Left lung (tissue), 10 donors: ENCODE data around the gene R3HDM2. TPM values are rescaled to one million over a fixed set of nuclear protein-coding genes. Genes with fewer than 3 reads are reported as not detected.

Source experiments
- ATAC-seq: fragments of 200-7000 bp; cut with Tn5 transposase; one replicate; pipeline ENCODE4 v1.9.1; 2020; ENCODE audit warnings: moderate library complexity
- DNase-seq, 4 donors: peaks; one replicate each; pipeline ENCODE4 v3.0.0-alpha.2; 2013 to 2020
- H3K27ac ChIP-seq, 2 donors: fragments of 200-600 bp; sonication (generic) in 1 of 2; one replicate each; pipeline versions ENCODE4 v1.5.0 to v1.8.0; 2020 to 2021
- H3K27me3 ChIP-seq, 2 donors: fragments of 200-600 bp; sonication (generic) in 1 of 2; one replicate each; pipeline versions ENCODE4 v1.5.0 to v1.8.0; 2020 to 2021
- H3K36me3 ChIP-seq, 2 donors: fragments of 200-600 bp; sonication (generic) in 1 of 2; one replicate each; pipeline versions ENCODE4 v1.5.0 to v1.8.0; 2020 to 2021
- H3K4me1 ChIP-seq, 2 donors: fragments of 200-600 bp; one replicate each; pipeline ENCODE4 v1.8.0; 2021
- H3K4me3 ChIP-seq, 2 donors: fragments of 200-600 bp; sonication (generic) in 1 of 2; one replicate each; pipeline versions ENCODE4 v1.5.0 to v1.8.0; 2020 to 2021; ENCODE audit warnings: mild to moderate bottlenecking in 1 of 2
- H3K9me3 ChIP-seq, 2 donors: fragments of 200-600 bp; sonication (generic) in 1 of 2; one replicate each; pipeline versions ENCODE4 v1.5.0 to v1.8.0; 2020 to 2021
- CTCF ChIP-seq, 2 donors: fragments of 200-600 bp; sonication (generic) in 1 of 2; IDR thresholded peaks; one replicate each; pipeline versions ENCODE4 v1.5.0 to v1.8.0; 2021; ENCODE audit warnings: antibody characterized with exemption in 2 of 2
- intact Hi-C, 2 donors: fragments of 100-400 bp; cut with DNase I; formaldehyde crosslinking; loops; one replicate each; pipeline versions ENCODE4 v1.11.2 to v1.14.2; 2022
- polyA plus RNA-seq, 6 donors: library from polyadenylated mRNA; unstranded; fragments of 120-200 nt; gene quantifications; one replicate each; pipeline ENCODE4 v1.2.1, GENCODE V29; 2013; ENCODE audit not compliant: insufficient read length in 6 of 6
- total RNA-seq, 2 donors: library from RNA; stranded (reverse); fragmentation: NEBNext Ultra II Directional; extraction: Animal tissue kit (Norgen Biotek cat#: 25700); gene quantifications; one replicate each; pipeline ENCODE4 v1.2.1, GENCODE V29; 2021
- donor health status: DM: no; HTN: yes; CAD: no.
- donor health status: DM: no; HTN: no; CAD: no.

R3HDM2 gene
- total and polyA plus RNA-seq, 8 donors = 52.4 to 92.3 (median 79.8) TPM

- no peak overlapping the region for H3K27ac ChIP-seq
- intact Hi-C loops = no loop called here
- ATAC-seq (no peak), DNase-seq (no peak)
- H3K4me1 ChIP-seq = peaks cover 1 to 13% of the 10 kb centered on the region in 2 donors
- TF ChIP-seq CTCF (IDR thresholded peaks at IDR 0.05) = no peak
- no peaks in the 10 kb centered on the region for H3K9me3 ChIP-seq
- H3K4me3 ChIP-seq = no peak overlapping the region
- H3K27me3 ChIP-seq = peaks cover 9 to 20% of the 10 kb centered on the region in 2 donors
- H3K36me3 ChIP-seq = peaks cover 0 to 76% of the 10 kb centered on the region in 2 donors
These were observed 220.4 kb downstream of the R3HDM2 start for GRCh38 chr12:57210461-57210860.

GRCh38 chr12:57209916-57210315, 220.9 kb downstream of the R3HDM2 start:
- intact Hi-C loops = no loop called here
- ATAC-seq (no peak), DNase-seq (no peak)
- Histone ChIP-seq H3K36me3 (peaks cover 0 to 82% of the 10 kb centered on the region in 2 donors), H3K27ac (no peak overlapping the region), H3K4me3 (no peak overlapping the region), H3K4me1 (peaks cover 0 to 12% of the 10 kb centered on the region in 2 donors), H3K9me3 (no peaks in the 10 kb centered on the region), H3K27me3 (peaks cover 4 to 15% of the 10 kb centered on the region in 2 donors)
- no peak for TF ChIP-seq CTCF (IDR thresholded peaks at IDR 0.05)

- no peak overlapping the region for H3K4me3 ChIP-seq
- DNase-seq = no peak
- no peak overlapping the region for H3K27ac ChIP-seq
- intact Hi-C loops = no loop called here
- TF ChIP-seq CTCF (IDR thresholded peaks at IDR 0.05) = no peak
- peaks cover 0 to 93% of the 10 kb centered on the region in 2 donors for H3K36me3 ChIP-seq
- ATAC-seq = no peak
- peaks cover 0 to 3% of the 10 kb centered on the region in 2 donors for H3K27me3 ChIP-seq
- H3K4me1 ChIP-seq = peaks cover 0 to 5% of the 10 kb centered on the region in 2 donors
- no peaks in the 10 kb centered on the region for H3K9me3 ChIP-seq
These were observed 222.1 kb downstream of the R3HDM2 start for GRCh38 chr12:57208631-57209282.

- Histone ChIP-seq H3K4me3 (no peak overlapping the region), H3K4me1 (no peaks in the 10 kb centered on the region), H3K9me3 (no peaks in the 10 kb centered on the region), H3K36me3 (peaks cover 0 to 100% of the 10 kb centered on the region in 2 donors), H3K27ac (no peak overlapping the region), H3K27me3 (no peaks in the 10 kb centered on the region)
- ATAC-seq = no peak
- DNase-seq = no peak
- no peak for TF ChIP-seq CTCF (IDR thresholded peaks at IDR 0.05)
- intact Hi-C loops = no loop called here
These were observed 222.9 kb downstream of the R3HDM2 start for GRCh38 chr12:57207731-57208630.

GRCh38 chr12:57205931-57206330, 224.9 kb downstream of the R3HDM2 start:
- H3K36me3 ChIP-seq = peaks cover 0 to 100% of the 10 kb centered on the region in 2 donors

More at GRCh38 chr12:57205931-57206330, 224.9 kb downstream of the R3HDM2 start:
- H3K4me1 ChIP-seq = no peaks in the 10 kb centered on the region
- no peaks in the 10 kb centered on the region for H3K9me3 ChIP-seq
- ATAC-seq (no peak), DNase-seq (no peak)
- intact Hi-C loops = no loop called here
- no peak for TF ChIP-seq CTCF (IDR thresholded peaks at IDR 0.05)
- H3K4me3 ChIP-seq = no peak overlapping the region
- no peak overlapping the region for H3K27ac ChIP-seq
- no peaks in the 10 kb centered on the region for H3K27me3 ChIP-seq
